Measurements from ENCODE around the gene RBM33. TPM values are rescaled to one million over a fixed set of nuclear protein-coding genes. Genes with fewer than 3 reads are reported as not detected.

The RBM33 gene
- total RNA-seq, 1 experiment from 2014 or later: 61.1 TPM

DNA sequence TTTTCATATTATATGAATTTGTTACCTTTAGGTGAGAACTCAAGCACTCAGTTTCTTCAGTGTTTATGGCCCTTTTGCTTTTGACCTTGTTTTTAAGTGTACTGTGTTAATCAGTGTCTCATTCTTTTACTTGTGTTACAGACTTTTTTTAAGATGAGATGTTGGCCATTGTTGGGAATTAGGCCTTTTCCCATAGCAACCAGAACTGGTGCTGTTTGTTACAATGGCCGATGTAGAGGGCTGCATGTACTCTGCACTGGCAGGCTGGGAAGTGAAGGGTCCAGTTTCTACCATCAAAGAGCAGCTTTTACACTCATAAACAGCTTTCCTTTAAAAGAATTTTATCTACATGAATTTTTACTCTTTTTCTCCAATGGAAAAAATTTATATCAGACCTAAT lies 102.7 kb downstream of the RBM33 start:
- Histone ChIP-seq H3K27ac (ENCODE audit: low read length) (no peak overlapping the region), H3K4me1 (ENCODE audit: control insufficient read depth, insufficient read depth, low read length) (no peaks in the 10 kb centered on the region; the same call in 1 of the 2 replicates), H3K36me3 (ENCODE audit: control insufficient read depth, insufficient read depth, low read length) (peaks cover 29% of the 10 kb centered on the region), H3K27me3 (ENCODE audit: control insufficient read depth, insufficient read depth, low read length) (no peaks in the 10 kb centered on the region), H3K4me3 (ENCODE audit: low read depth in 2 of 2, low read length in 2 of 2) (no peak overlapping the region), H3K9me3 (ENCODE audit: control insufficient read depth, insufficient read depth, low read depth, low read length) (no peaks in the 10 kb centered on the region)
- no peak for ATAC-seq
- DNase-seq (ENCODE audit: low read depth, low spot score): no peak
- ChIA-PET CTCF (no interaction called here), POLR2A (no interaction called here)
- BruUV-seq (replicated peaks): no TSS peak
- intact Hi-C loops (cut with micrococcal nuclease; ENCODE audit: unreplicated experiment): no loop called here
- TF ChIP-seq, protein P1, sequence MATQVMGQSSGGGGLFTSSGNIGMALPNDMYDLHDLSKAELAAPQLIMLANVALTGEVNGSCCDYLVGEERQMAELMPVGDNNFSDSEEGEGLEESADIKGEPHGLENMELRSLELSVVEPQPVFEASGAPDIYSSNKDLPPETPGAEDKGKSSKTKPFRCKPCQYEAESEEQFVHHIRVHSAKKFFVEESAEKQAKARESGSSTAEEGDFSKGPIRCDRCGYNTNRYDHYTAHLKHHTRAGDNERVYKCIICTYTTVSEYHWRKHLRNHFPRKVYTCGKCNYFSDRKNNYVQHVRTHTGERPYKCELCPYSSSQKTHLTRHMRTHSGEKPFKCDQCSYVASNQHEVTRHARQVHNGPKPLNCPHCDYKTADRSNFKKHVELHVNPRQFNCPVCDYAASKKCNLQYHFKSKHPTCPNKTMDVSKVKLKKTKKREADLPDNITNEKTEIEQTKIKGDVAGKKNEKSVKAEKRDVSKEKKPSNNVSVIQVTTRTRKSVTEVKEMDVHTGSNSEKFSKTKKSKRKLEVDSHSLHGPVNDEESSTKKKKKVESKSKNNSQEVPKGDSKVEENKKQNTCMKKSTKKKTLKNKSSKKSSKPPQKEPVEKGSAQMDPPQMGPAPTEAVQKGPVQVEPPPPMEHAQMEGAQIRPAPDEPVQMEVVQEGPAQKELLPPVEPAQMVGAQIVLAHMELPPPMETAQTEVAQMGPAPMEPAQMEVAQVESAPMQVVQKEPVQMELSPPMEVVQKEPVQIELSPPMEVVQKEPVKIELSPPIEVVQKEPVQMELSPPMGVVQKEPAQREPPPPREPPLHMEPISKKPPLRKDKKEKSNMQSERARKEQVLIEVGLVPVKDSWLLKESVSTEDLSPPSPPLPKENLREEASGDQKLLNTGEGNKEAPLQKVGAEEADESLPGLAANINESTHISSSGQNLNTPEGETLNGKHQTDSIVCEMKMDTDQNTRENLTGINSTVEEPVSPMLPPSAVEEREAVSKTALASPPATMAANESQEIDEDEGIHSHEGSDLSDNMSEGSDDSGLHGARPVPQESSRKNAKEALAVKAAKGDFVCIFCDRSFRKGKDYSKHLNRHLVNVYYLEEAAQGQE (IDR thresholded peaks at IDR 0.05; ENCODE audit: insufficient read depth in 1 of 2, low read depth in 2 of 2, low read length in 1 of 2): no peak
- no peak for TF ChIP-seq POLR2AphosphoS5 (IDR thresholded peaks at IDR 0.05; ENCODE audit: low read depth, low read length)
- no peak for TF ChIP-seq TCF7L2 (IDR thresholded peaks at IDR 0.05; ENCODE audit: low read depth, low read length)
- in situ Hi-C loops (cut with HindIII; ENCODE audit: low pct_unique_long_range_greater_than_20kb, low sequenced_read_pairs): no loop called here

DNA sequence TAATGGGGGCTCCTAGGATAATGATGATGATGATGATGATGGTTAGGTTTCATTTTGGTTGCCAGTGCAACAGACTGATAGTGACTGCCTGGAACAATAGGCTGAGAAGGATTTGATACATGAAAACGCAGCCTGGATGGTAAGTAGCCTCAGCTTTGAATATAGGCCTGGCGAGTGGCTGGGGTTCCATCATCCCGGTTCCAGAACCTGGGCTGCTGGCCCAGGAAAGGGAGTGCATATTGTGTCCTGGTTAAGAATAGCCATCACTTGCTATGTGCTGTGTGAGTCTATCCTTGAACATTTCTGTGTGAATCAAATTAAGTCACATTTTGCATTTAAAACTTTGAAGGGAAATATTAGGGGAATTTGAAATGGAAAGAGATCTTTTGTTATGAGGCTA lies 105.1 kb downstream of the RBM33 start:
- no peak overlapping the region for H3K27ac ChIP-seq (ENCODE audit: low read length)
- DNase-seq (ENCODE audit: low read depth, low spot score): no peak
- TSS peak; percentile 9 for BruUV-seq (replicated peaks)
- H3K4me1 ChIP-seq (ENCODE audit: control insufficient read depth, insufficient read depth, low read length): no peaks in the 10 kb centered on the region; the same call in 1 of the 2 replicates
- no peaks in the 10 kb centered on the region for H3K27me3 ChIP-seq (ENCODE audit: control insufficient read depth, insufficient read depth, low read length)
- in situ Hi-C loops (cut with HindIII; ENCODE audit: low pct_unique_long_range_greater_than_20kb, low sequenced_read_pairs): no loop called here
- no peak overlapping the region for H3K4me3 ChIP-seq (ENCODE audit: low read depth in 2 of 2, low read length in 2 of 2)
- TF ChIP-seq TCF7L2 (IDR thresholded peaks at IDR 0.05; ENCODE audit: low read depth, low read length): no peak
- no peak for TF ChIP-seq POLR2AphosphoS5 (IDR thresholded peaks at IDR 0.05; ENCODE audit: low read depth, low read length)
- TF ChIP-seq, protein P1 (IDR thresholded peaks at IDR 0.05; ENCODE audit: insufficient read depth in 1 of 2, low read depth in 2 of 2, low read length in 1 of 2): no peak
- TF ChIP-seq, protein P2, sequence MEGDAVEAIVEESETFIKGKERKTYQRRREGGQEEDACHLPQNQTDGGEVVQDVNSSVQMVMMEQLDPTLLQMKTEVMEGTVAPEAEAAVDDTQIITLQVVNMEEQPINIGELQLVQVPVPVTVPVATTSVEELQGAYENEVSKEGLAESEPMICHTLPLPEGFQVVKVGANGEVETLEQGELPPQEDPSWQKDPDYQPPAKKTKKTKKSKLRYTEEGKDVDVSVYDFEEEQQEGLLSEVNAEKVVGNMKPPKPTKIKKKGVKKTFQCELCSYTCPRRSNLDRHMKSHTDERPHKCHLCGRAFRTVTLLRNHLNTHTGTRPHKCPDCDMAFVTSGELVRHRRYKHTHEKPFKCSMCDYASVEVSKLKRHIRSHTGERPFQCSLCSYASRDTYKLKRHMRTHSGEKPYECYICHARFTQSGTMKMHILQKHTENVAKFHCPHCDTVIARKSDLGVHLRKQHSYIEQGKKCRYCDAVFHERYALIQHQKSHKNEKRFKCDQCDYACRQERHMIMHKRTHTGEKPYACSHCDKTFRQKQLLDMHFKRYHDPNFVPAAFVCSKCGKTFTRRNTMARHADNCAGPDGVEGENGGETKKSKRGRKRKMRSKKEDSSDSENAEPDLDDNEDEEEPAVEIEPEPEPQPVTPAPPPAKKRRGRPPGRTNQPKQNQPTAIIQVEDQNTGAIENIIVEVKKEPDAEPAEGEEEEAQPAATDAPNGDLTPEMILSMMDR (IDR thresholded peaks at IDR 0.05): no peak
- no peak for TF ChIP-seq SIN3A (IDR thresholded peaks at IDR 0.05; ENCODE audit: borderline replicate concordance, insufficient read depth, low read depth, low read length)
- CTCF ChIA-PET: no interaction called here
- H3K9me3 ChIP-seq (ENCODE audit: control insufficient read depth, insufficient read depth, low read depth, low read length): no peaks in the 10 kb centered on the region
- no peak for ATAC-seq
- peaks cover 13% of the 10 kb centered on the region for H3K36me3 ChIP-seq (ENCODE audit: control insufficient read depth, insufficient read depth, low read length)
- intact Hi-C loops (cut with micrococcal nuclease; ENCODE audit: unreplicated experiment): no loop called here
- POLR2A ChIA-PET: no interaction called here
